HG03066 (cell line): ENCODE data around the gene CARS2.
"Not testable (repeated sequence)": the region's sequence is repeated elsewhere in the genome, so short reads cannot be mapped to it uniquely, and the experiment has no call there.

Experiments
- ATAC-seq: cut with Tn5 transposase; IDR thresholded peaks from one replicate; pipeline ENCODE4 v1.9.1; 2021; ENCODE audit warnings: low read depth; ENCODE audit not compliant: unreplicated experiment

CARS2 gene

GRCh38 chr13:110639935-110640334, 66.0 kb downstream of the CARS2 start:
- no peak for ATAC-seq

GRCh38 chr13:110638814-110639806, 66.8 kb downstream of the CARS2 start:
- no peak for ATAC-seq

- no peak for ATAC-seq
These were observed 67.7 kb downstream of the CARS2 start for GRCh38 chr13:110638257-110638656.

GRCh38 chr13:110637747-110638146, 68.2 kb downstream of the CARS2 start:
- no peak for ATAC-seq

GRCh38 chr13:110637275-110637674, 68.6 kb downstream of the CARS2 start:
- no peak for ATAC-seq

GRCh38 chr13:110636701-110637201, 69.2 kb downstream of the CARS2 start:
- no peak for ATAC-seq

- no peak for ATAC-seq
These were observed 69.9 kb downstream of the CARS2 start for GRCh38 chr13:110636053-110636475.

GRCh38 chr13:110635405-110636002, 70.4 kb downstream of the CARS2 start:
- ATAC-seq: no peak

- ATAC-seq: no peak
These were observed 71.4 kb downstream of the CARS2 start for GRCh38 chr13:110634558-110634957.

- no peak for ATAC-seq
These were observed 72.1 kb downstream of the CARS2 start for GRCh38 chr13:110633776-110634175.

GRCh38 chr13:110632255-110632654, 73.7 kb downstream of the CARS2 start:
- ATAC-seq: not testable (repeated sequence)

GRCh38 chr13:110630566-110631119, 75.3 kb downstream of the CARS2 start:
- ATAC-seq: no peak

- no peak for ATAC-seq
These were observed 76.2 kb downstream of the CARS2 start for GRCh38 chr13:110629735-110630134.

GRCh38 chr13:110628952-110629701, 76.8 kb downstream of the CARS2 start:
- no peak for ATAC-seq

GRCh38 chr13:110628477-110628793, 77.5 kb downstream of the CARS2 start:
- ATAC-seq: no peak

- no peak for ATAC-seq
These were observed 78.0 kb downstream of the CARS2 start for GRCh38 chr13:110627761-110628476.

- no peak for ATAC-seq
These were observed 78.6 kb downstream of the CARS2 start for GRCh38 chr13:110627351-110627750.

- no peak for ATAC-seq
These were observed 79.4 kb downstream of the CARS2 start for GRCh38 chr13:110626521-110626920.

- ATAC-seq: no peak
These were observed 80.1 kb downstream of the CARS2 start for GRCh38 chr13:110625771-110626321.
